ENCODE measurements around the gene AXL. TPM values are rescaled to one million over a fixed set of nuclear protein-coding genes. Genes with fewer than 3 reads are reported as not detected.
A peak's percentile ranks its signal among the peaks of the same experiment; 100 is the strongest.

Gene AXL
- total and polyA plus RNA-seq, 11 donors = 5.0 to 62.5 (median 13.2) TPM

DNA sequence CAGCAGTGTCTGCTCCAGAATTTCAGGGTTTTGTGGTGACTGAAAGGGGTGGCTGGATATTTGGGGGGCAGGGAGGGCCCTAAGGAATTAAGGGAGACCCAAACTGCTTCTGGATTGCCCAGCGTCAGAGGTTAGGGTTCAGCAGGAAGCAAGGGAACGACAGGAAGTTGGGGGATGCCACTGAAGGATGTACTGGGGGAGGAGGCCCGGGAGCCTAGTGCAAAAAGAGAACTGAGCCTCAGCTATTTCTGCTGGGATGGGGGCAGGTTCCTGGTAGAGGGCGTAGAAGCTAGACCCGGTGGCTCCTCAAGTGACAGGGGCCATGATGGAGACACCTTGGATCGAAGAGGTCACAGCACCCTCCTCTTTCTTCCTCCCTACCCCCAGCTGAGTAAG is 24.9 kb upstream of the AXL start:
- H3K36me3 ChIP-seq = no peaks in the 10 kb centered on the region
- peak overlapping the region in 1 of 12 donors; percentile 51 for H3K4me3 ChIP-seq
- DNase-seq (peak in 2 of 5 donors; percentile 33 to 34), ATAC-seq (no peak)
- H3K27me3 ChIP-seq = peaks cover 10 to 59% (median 27%) of the 10 kb centered on the region in 9 donors
- WGBS, 4 donors = 38 to 48% (median 44%) methylated on average over 6 of the region's 6 CpGs
- no peak for TF ChIP-seq CTCF (IDR thresholded peaks at IDR 0.05)
- no peak for TF ChIP-seq POLR2A (IDR thresholded peaks at IDR 0.05)
- no peaks in the 10 kb centered on the region for H3K9me3 ChIP-seq
- intact Hi-C loops (cut with DNase I) = no loop called here
- H3K4me1 ChIP-seq = peaks cover 0 to 21% (median 0%) of the 10 kb centered on the region in 12 donors
- H3K27ac ChIP-seq = no peak overlapping the region

DNA sequence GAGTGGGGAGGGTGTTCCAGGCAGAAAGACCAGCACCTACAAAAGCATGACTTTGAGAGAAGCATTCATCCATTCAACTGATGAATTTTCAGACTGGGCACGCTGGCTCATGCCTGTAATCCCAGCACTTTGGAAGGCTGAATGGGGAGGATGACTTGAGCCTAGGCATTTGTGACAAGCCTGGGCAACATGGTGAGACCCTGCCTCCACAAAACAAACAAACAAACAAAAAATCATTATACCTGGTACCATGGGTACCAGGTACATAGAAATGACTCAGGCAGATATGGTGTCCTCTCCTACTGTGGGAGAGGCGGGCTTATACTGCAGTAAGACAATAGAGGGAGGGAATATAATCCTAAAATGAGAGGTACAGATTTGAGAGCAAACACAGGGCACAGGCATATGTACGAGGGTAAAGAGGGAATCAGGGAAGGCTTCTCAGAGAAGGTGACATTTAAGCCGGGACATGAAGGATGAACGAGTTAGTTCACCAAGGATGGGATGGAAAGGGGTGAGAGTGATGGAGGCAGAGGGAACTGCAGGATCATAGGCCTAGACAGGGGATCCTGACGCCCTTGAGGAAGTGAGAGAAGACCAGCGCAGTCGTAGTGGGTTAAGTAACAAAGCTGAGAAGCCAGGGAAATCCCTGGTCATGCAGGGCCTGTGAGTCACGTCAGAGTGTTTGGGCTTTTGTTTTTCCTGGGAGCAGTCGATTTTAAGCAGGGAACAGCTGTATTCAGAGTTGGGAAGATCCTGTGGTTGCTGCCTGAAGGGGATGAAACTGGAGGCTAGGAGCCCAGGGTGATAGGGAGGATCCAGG is 23.1 kb upstream of the AXL start:
- DNase-seq = no peak
- peaks cover 0 to 21% (median 0%) of the 10 kb centered on the region in 12 donors for H3K4me1 ChIP-seq
- H3K9me3 ChIP-seq = no peaks in the 10 kb centered on the region
- TF ChIP-seq POLR2A (IDR thresholded peaks at IDR 0.05) (no peak), CTCF (IDR thresholded peaks at IDR 0.05) (no peak)
- H3K4me3 ChIP-seq = no peak overlapping the region
- H3K27me3 ChIP-seq = peaks cover 10 to 50% (median 24%) of the 10 kb centered on the region in 9 donors
- H3K27ac ChIP-seq = no peak overlapping the region
- intact Hi-C loops (cut with DNase I) = no loop called here
- no peaks in the 10 kb centered on the region for H3K36me3 ChIP-seq
- WGBS, 4 donors = 78 to 81% (median 79%) methylated on average over 10 of the region's 10 CpGs
- ATAC-seq = peak in 2 of 4 donors; percentile 28 to 35

GRCh38 chr19:41198559-41198958 is 20.5 kb upstream of the AXL start:
- intact Hi-C loops (cut with DNase I) = no loop called here
- DNase-seq (peak in 1 of 5 donors; percentile 42), ATAC-seq (no peak)
- TF ChIP-seq CTCF (IDR thresholded peaks at IDR 0.05) (no peak), POLR2A (IDR thresholded peaks at IDR 0.05) (no peak)
- Histone ChIP-seq H3K27ac (no peak overlapping the region), H3K4me1 (peaks cover 0 to 7% (median 0%) of the 10 kb centered on the region in 12 donors), H3K4me3 (no peak overlapping the region), H3K27me3 (peaks cover 2 to 30% (median 3%) of the 10 kb centered on the region in 9 donors), H3K36me3 (no peaks in the 10 kb centered on the region), H3K9me3 (no peaks in the 10 kb centered on the region)
- WGBS, 4 donors = 67 to 75% (median 71%) methylated on average over 8 to 11 of the region's 11 CpGs

GRCh38 chr19:41203371-41203770 is 15.7 kb upstream of the AXL start:
- Histone ChIP-seq H3K27me3 (peaks cover 0 to 11% (median 0%) of the 10 kb centered on the region in 9 donors), H3K27ac (no peak overlapping the region), H3K9me3 (no peaks in the 10 kb centered on the region), H3K4me1 (peaks cover 0 to 9% (median 0%) of the 10 kb centered on the region in 12 donors), H3K4me3 (no peak overlapping the region), H3K36me3 (no peaks in the 10 kb centered on the region)
- WGBS, 4 donors = 88 to 93% (median 89%) methylated on average over 18 of the region's 18 CpGs
- no peak for TF ChIP-seq CTCF (IDR thresholded peaks at IDR 0.05)
- no peak for TF ChIP-seq POLR2A (IDR thresholded peaks at IDR 0.05)
- DNase-seq (peak in 1 of 5 donors; percentile 61), ATAC-seq (no peak)
- intact Hi-C loops (cut with DNase I) = loop anchor here in 7 of 10 donors (5.0 to 10.0 kb wide), 4 partner anchors 104 to 371 kb away; partner anchors contain the start of genes ERICH4 (in 5 of the 7), CEACAM21 (in 3 of the 7) and DMAC2 (in 1 of the 7)
